ENCODE measurements around the gene WNT10A. TPM values are rescaled to one million over a fixed set of nuclear protein-coding genes. Genes with fewer than 3 reads are reported as not detected.

Gene WNT10A
- polyA plus RNA-seq, 3 donors: 0.67 to 1.8 (median 0.75) TPM

- DNase-seq (ENCODE audit: extremely low read depth in 1 of 11, low read depth in 9 of 11, low spot score in 4 of 11): no peak
Observed at GRCh38 chr2:218885981-218886947, 5.6 kb downstream of the WNT10A start.

GRCh38 chr2:218887079-218887478, 6.4 kb downstream of the WNT10A start:
- DNase-seq (ENCODE audit: extremely low read depth in 1 of 11, low read depth in 9 of 11, low spot score in 4 of 11): no peak

GRCh38 chr2:218888341-218888740, 7.7 kb downstream of the WNT10A start:
- no peak for DNase-seq (ENCODE audit: extremely low read depth in 1 of 11, low read depth in 9 of 11, low spot score in 4 of 11)

- no peak for DNase-seq (ENCODE audit: extremely low read depth in 1 of 11, low read depth in 9 of 11, low spot score in 4 of 11)
Observed at GRCh38 chr2:218889937-218890336, 9.3 kb downstream of the WNT10A start.

- no peak for DNase-seq (ENCODE audit: extremely low read depth in 1 of 11, low read depth in 9 of 11, low spot score in 4 of 11)
Observed at GRCh38 chr2:218890369-218890768, 9.7 kb downstream of the WNT10A start.

GRCh38 chr2:218891275-218892135, 10.9 kb downstream of the WNT10A start:
- DNase-seq (ENCODE audit: extremely low read depth in 1 of 11, low read depth in 9 of 11, low spot score in 4 of 11): no peak

GRCh38 chr2:218892693-218893348, 12.2 kb downstream of the WNT10A start:
- DNase-seq (ENCODE audit: extremely low read depth in 1 of 11, low read depth in 9 of 11, low spot score in 4 of 11): peak in 3 of 11 donors; percentile 52 to 65 (median 59)

- no peak for DNase-seq (ENCODE audit: extremely low read depth in 1 of 11, low read depth in 9 of 11, low spot score in 4 of 11)
Observed at GRCh38 chr2:218893349-218894150, 12.9 kb downstream of the WNT10A start.

GRCh38 chr2:218894151-218894879, 13.7 kb downstream of the WNT10A start:
- no peak for DNase-seq (ENCODE audit: extremely low read depth in 1 of 11, low read depth in 9 of 11, low spot score in 4 of 11)

- DNase-seq (ENCODE audit: extremely low read depth in 1 of 11, low read depth in 9 of 11, low spot score in 4 of 11): no peak
Observed at GRCh38 chr2:218894880-218895157, 14.2 kb downstream of the WNT10A start.

- no peak for DNase-seq (ENCODE audit: extremely low read depth in 1 of 11, low read depth in 9 of 11, low spot score in 4 of 11)
Observed at GRCh38 chr2:218895326-218895725, 14.7 kb downstream of the WNT10A start.

GRCh38 chr2:218895759-218896500, 15.3 kb downstream of the WNT10A start:
- no peak for DNase-seq (ENCODE audit: extremely low read depth in 1 of 11, low read depth in 9 of 11, low spot score in 4 of 11)

- DNase-seq (ENCODE audit: extremely low read depth in 1 of 11, low read depth in 9 of 11, low spot score in 4 of 11): no peak
Observed at GRCh38 chr2:218896501-218897393, 16.1 kb downstream of the WNT10A start.

- DNase-seq (ENCODE audit: extremely low read depth in 1 of 11, low read depth in 9 of 11, low spot score in 4 of 11): no peak
Observed at GRCh38 chr2:218897394-218898108, 16.9 kb downstream of the WNT10A start.

GRCh38 chr2:218898109-218898878, 17.6 kb downstream of the WNT10A start:
- peak in 1 of 11 donors; percentile 51 for DNase-seq (ENCODE audit: extremely low read depth in 1 of 11, low read depth in 9 of 11, low spot score in 4 of 11)
